Endothelial cell (in vitro differentiated cells): ENCODE measurements around the gene ZNF496. TPM values are rescaled to one million over a fixed set of nuclear protein-coding genes. Genes with fewer than 3 reads are reported as not detected.

Experiments
- DNase-seq: peaks from one replicate; pipeline ENCODE4 v3.0.0; 2021; ENCODE audit warnings: low spot score
- H3K27ac Mint-ChIP-seq: one replicate; pipeline ENCODE4 v1.8.0; 2021; ENCODE audit warnings: mixed read lengths, inconsistent platforms; ENCODE audit not compliant: unreplicated experiment
- H3K27me3 Mint-ChIP-seq: one replicate; pipeline ENCODE4 v1.8.0; 2021; ENCODE audit warnings: mild to moderate bottlenecking, moderate library complexity, mixed read lengths, inconsistent platforms; ENCODE audit not compliant: unreplicated experiment
- H3K36me3 Mint-ChIP-seq: one replicate; pipeline ENCODE4 v1.8.0; 2021; ENCODE audit warnings: mild to moderate bottlenecking, low read depth, mixed read lengths, inconsistent platforms; ENCODE audit not compliant: unreplicated experiment
- H3K4me1 Mint-ChIP-seq: one replicate; pipeline ENCODE4 v1.8.0; 2021; ENCODE audit warnings: mild to moderate bottlenecking, mixed read lengths, inconsistent platforms; ENCODE audit not compliant: unreplicated experiment
- H3K4me3 Mint-ChIP-seq: one replicate; pipeline ENCODE4 v1.8.0; 2021; ENCODE audit warnings: mild to moderate bottlenecking, mixed read lengths, inconsistent platforms; ENCODE audit not compliant: unreplicated experiment
- H3K9me3 Mint-ChIP-seq: one replicate; pipeline ENCODE4 v1.8.0; 2021; ENCODE audit warnings: mixed read lengths, inconsistent platforms; ENCODE audit not compliant: unreplicated experiment
- total RNA-seq: library from RNA; stranded (reverse); fragmentation: NEBNext Ultra II Directional; extraction: Animal tissue kit (Norgen Biotek cat#: 25700); gene quantifications from one replicate; pipeline ENCODE4 v1.2.1, GENCODE V29; 2021; ENCODE audit not compliant: unreplicated experiment
- TF ChIP-seq, protein P1 (sequence below): fragments of 200-600 bp; sonication (generic); IDR thresholded peaks from one replicate; pipeline ENCODE4 v1.5.0; 2021; ENCODE audit warnings: antibody characterized with exemption; ENCODE audit not compliant: unreplicated experiment

Gene ZNF496
- total RNA-seq, 1 donor from 2014 or later = 76.5 TPM

DNA sequence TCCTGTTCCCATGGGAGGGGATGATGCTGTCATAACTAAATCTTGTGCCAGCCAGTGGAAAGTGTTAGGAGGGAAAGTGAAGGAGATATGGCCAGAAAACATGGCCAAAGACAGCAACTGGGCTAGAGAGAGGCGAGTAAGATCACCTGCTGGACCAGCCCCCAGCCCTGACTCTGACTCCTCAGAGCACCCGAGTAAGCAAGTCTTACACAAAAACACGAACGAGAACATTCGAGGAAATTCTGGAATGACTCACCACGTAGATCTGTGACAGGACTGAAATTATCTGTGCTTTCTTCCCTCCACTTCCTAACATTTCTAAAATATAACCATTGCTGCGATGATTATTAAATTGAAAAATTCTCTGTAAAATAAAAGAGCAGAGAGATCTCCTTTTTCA is 9.2 kb downstream of the ZNF496 start:
- TF ChIP-seq, protein P1, sequence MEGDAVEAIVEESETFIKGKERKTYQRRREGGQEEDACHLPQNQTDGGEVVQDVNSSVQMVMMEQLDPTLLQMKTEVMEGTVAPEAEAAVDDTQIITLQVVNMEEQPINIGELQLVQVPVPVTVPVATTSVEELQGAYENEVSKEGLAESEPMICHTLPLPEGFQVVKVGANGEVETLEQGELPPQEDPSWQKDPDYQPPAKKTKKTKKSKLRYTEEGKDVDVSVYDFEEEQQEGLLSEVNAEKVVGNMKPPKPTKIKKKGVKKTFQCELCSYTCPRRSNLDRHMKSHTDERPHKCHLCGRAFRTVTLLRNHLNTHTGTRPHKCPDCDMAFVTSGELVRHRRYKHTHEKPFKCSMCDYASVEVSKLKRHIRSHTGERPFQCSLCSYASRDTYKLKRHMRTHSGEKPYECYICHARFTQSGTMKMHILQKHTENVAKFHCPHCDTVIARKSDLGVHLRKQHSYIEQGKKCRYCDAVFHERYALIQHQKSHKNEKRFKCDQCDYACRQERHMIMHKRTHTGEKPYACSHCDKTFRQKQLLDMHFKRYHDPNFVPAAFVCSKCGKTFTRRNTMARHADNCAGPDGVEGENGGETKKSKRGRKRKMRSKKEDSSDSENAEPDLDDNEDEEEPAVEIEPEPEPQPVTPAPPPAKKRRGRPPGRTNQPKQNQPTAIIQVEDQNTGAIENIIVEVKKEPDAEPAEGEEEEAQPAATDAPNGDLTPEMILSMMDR = no peak
- H3K36me3 Mint-ChIP-seq = peaks cover 55% of the 10 kb centered on the region
- DNase-seq = no peak

DNA sequence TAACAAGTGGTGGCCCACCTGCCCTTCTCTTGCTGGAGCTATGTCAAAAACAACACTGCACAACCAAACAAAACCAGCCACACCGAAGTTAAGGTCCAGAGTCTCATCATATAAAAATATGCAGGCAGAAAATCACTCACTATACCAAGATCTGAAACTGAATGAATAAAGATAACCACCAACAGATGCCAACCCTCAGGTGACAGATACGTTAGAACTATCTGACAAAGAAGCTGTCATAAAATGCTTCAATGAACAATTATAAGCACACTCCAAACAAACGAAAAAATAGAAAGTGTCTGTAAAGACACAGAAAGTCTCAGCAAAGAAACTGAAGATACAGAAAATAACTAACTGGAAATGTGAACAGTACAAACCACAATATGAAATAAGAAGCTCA is 14.0 kb downstream of the ZNF496 start:
- H3K4me3 Mint-ChIP-seq = no peak overlapping the region
- peaks cover 6% of the 10 kb centered on the region for H3K4me1 Mint-ChIP-seq
- peaks cover 2% of the 10 kb centered on the region for H3K27me3 Mint-ChIP-seq
- H3K9me3 Mint-ChIP-seq = no peaks in the 10 kb centered on the region
- no peak for DNase-seq
- peaks cover 48% of the 10 kb centered on the region for H3K36me3 Mint-ChIP-seq
- TF ChIP-seq, protein P1 = no peak
- no peak overlapping the region for H3K27ac Mint-ChIP-seq

More for the DNA sequence above, 9.2 kb downstream of the ZNF496 start:
- H3K4me1 Mint-ChIP-seq = peaks cover 40% of the 10 kb centered on the region
- no peaks in the 10 kb centered on the region for H3K9me3 Mint-ChIP-seq
- no peak overlapping the region for H3K4me3 Mint-ChIP-seq
- H3K27ac Mint-ChIP-seq = peak overlapping the region; percentile 69
- H3K27me3 Mint-ChIP-seq = peaks cover 4% of the 10 kb centered on the region

DNA sequence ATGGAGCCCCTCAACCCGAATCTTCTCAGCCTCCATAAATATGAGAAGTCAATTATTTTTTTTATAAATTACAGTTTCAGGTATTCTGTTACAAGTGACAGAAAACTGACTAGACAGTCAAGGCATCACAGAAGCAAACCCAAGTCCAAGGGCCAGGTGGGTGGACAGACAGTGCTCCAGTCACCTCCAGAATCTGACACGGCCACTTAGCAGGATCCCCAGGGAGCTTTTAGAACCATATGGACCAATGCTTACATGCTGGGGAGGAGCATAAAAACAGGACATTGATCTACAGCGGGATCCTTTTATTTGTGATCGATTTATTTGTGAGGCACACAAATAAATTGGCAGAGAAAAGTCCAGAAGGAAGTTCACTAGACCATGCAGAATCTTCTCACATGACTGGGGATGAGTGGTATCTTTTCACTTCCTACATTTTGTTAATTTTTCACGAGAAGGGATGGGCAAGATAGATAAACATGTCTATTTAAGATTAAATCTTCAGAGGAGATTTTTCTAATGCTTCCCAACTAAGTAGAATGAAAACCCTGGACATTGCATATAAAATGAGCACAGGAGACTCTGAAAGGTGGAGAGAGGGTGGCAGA is 15.0 kb downstream of the ZNF496 start:
- no peaks in the 10 kb centered on the region for H3K27me3 Mint-ChIP-seq
- no peak for DNase-seq
- H3K36me3 Mint-ChIP-seq = peaks cover 48% of the 10 kb centered on the region
- H3K27ac Mint-ChIP-seq = no peak overlapping the region
- TF ChIP-seq, protein P1 = no peak
- H3K4me3 Mint-ChIP-seq = no peak overlapping the region
- no peaks in the 10 kb centered on the region for H3K4me1 Mint-ChIP-seq
- H3K9me3 Mint-ChIP-seq = no peaks in the 10 kb centered on the region

DNA sequence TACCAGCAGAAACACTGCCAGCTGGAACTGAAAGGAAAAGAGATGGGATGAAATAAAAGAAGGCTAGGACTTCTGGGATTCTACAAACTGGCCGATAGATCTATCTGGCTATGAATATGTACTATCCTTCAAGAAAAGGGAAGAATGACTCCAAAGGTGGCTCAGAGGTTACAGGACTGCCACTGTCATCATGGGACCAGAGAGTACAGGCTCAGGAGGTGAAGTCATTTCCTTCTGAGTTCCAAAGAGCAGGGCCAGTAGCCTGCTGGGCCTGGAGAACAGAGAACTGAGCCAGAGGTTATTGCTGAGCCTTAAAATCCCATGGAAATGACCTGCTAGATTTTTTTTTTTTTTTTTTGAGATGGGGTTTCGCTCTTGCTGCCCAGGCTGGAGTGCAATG is 27.6 kb downstream of the ZNF496 start:
- DNase-seq = no peak
- Mint-ChIP-seq H3K27me3 (peaks cover 7% of the 10 kb centered on the region), H3K4me1 (peaks cover 5% of the 10 kb centered on the region), H3K9me3 (no peaks in the 10 kb centered on the region), H3K4me3 (peak overlapping the region; percentile 50), H3K27ac (no peak overlapping the region), H3K36me3 (peaks cover 73% of the 10 kb centered on the region)
- TF ChIP-seq, protein P1 = no peak

DNA sequence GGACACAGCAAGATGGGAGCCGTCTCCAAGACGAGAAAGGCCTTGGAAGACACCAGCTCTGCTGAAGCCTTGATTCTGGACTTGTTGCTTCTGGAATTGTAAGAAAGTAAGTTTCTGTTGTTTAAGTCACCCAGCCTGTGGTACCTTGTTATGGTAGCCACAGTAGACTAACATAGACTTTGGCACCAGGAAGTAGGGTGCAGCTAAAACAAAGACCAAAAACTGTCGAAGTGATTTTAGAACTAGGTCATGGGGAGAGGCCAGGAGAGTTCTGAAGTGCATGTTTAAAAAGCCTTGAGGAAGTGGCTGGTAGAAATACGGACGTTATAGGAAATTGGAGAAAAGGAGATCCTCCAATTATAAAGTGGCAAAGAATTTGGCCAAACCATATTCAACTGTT is 28.5 kb downstream of the ZNF496 start:
- Mint-ChIP-seq H3K4me3 (peak overlapping the region; percentile 2), H3K27ac (no peak overlapping the region), H3K27me3 (peaks cover 7% of the 10 kb centered on the region), H3K9me3 (no peaks in the 10 kb centered on the region), H3K4me1 (peaks cover 5% of the 10 kb centered on the region), H3K36me3 (peaks cover 72% of the 10 kb centered on the region)
- TF ChIP-seq, protein P1 = no peak
- DNase-seq = no peak
